Measurements from ENCODE around the gene RFTN2.

The RFTN2 gene

GRCh38 chr2:197613509-197613987 is 61.8 kb downstream of the RFTN2 start:
- TF ChIP-seq FOXP2 (optimal IDR thresholded peaks at IDR 0.05; ENCODE audit: borderline replicate concordance, extremely low read depth, extremely low read length, insufficient read depth) (no peak), REST (IDR thresholded peaks at IDR 0.05; ENCODE audit: insufficient read depth in 1 of 2, low read depth in 2 of 2, low read length in 2 of 2) (no peak), SIN3A (IDR thresholded peaks at IDR 0.05; ENCODE audit: borderline replicate concordance, insufficient read depth, low read length) (no peak), POLR2AphosphoS5 (IDR thresholded peaks at IDR 0.05; ENCODE audit: low read depth, low read length) (no peak), TAF1 (IDR thresholded peaks at IDR 0.05; ENCODE audit: borderline replicate concordance, insufficient read depth, low read length) (no peak)

DNA sequence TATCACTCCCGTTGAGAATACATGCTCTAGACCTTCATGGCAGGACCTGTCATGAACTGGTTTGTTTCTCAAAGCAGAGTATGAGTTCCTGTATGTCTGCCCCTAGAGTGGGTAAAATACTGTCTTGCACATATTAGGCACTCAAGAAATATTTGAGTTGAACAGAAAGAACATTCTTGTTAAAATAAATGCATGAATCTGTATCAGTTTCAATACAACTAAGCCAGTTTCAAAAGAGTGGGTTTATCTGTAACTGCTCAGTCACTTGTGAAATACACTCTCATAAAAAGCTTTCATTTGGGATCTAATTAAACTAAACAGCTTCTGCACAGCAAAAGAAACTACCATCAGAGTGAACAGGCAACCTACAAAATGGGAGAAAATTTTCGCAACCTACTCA is 69.2 kb downstream of the RFTN2 start:
- no peak for TF ChIP-seq FOXP2 (optimal IDR thresholded peaks at IDR 0.05; ENCODE audit: borderline replicate concordance, extremely low read depth, extremely low read length, insufficient read depth)
- TF ChIP-seq SIN3A (IDR thresholded peaks at IDR 0.05; ENCODE audit: borderline replicate concordance, insufficient read depth, low read length), result no peak
- TF ChIP-seq POLR2AphosphoS5 (IDR thresholded peaks at IDR 0.05; ENCODE audit: low read depth, low read length), result no peak
- TF ChIP-seq TAF1 (IDR thresholded peaks at IDR 0.05; ENCODE audit: borderline replicate concordance, insufficient read depth, low read length), result no peak
- TF ChIP-seq REST (IDR thresholded peaks at IDR 0.05; ENCODE audit: insufficient read depth in 1 of 2, low read depth in 2 of 2, low read length in 2 of 2), result no peak

DNA sequence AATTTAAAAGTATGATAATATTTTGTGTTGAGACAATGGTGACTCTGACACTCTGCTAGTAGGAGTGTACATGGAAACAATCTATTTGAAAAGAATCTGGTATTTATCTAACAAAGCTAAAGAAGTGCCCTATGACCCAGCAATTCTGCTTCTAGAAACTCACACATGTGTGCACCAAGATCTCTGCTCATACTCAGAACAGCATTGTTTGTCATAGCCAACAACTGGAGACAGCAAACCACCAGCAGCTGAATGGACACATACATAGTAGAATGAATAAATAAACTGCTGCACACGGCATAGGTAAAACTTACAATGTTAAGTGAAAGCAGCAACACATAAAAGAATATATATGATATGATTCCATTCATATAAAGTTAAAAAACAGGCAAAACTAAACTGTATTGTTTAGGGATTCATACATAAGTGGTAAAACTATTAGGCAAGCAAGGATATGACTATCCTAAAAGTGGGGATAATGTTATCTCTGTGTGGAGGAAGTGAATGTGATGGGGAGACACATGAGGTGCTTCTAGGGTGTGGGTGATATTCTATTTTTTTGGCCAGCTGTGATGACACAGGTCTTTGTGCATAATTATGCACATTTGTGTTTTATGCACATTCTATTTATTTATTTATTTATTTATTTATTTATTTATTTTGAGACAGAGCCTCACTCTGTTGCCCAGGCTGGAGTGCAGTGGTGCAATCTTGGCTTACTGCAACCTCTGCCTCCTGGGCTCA is 71.1 kb downstream of the RFTN2 start:
- TF ChIP-seq SIN3A (IDR thresholded peaks at IDR 0.05; ENCODE audit: borderline replicate concordance, insufficient read depth, low read length), result no peak
- TF ChIP-seq FOXP2 (optimal IDR thresholded peaks at IDR 0.05; ENCODE audit: borderline replicate concordance, extremely low read depth, extremely low read length, insufficient read depth), result no peak
- no peak for TF ChIP-seq POLR2AphosphoS5 (IDR thresholded peaks at IDR 0.05; ENCODE audit: low read depth, low read length)
- TF ChIP-seq REST (IDR thresholded peaks at IDR 0.05; ENCODE audit: insufficient read depth in 1 of 2, low read depth in 2 of 2, low read length in 2 of 2), result no peak
- no peak for TF ChIP-seq TAF1 (IDR thresholded peaks at IDR 0.05; ENCODE audit: borderline replicate concordance, insufficient read depth, low read length)

- no peak for TF ChIP-seq TAF1 (IDR thresholded peaks at IDR 0.05; ENCODE audit: borderline replicate concordance, insufficient read depth, low read length)
- no peak for TF ChIP-seq POLR2AphosphoS5 (IDR thresholded peaks at IDR 0.05; ENCODE audit: low read depth, low read length)
- TF ChIP-seq REST (IDR thresholded peaks at IDR 0.05; ENCODE audit: insufficient read depth in 1 of 2, low read depth in 2 of 2, low read length in 2 of 2), result no peak
- no peak for TF ChIP-seq FOXP2 (optimal IDR thresholded peaks at IDR 0.05; ENCODE audit: borderline replicate concordance, extremely low read depth, extremely low read length, insufficient read depth)
- no peak for TF ChIP-seq SIN3A (IDR thresholded peaks at IDR 0.05; ENCODE audit: borderline replicate concordance, insufficient read depth, low read length)
Observed at GRCh38 chr2:197601726-197602125, 73.7 kb downstream of the RFTN2 start.
